Gastroesophageal sphincter (tissue), 3 donors: ENCODE measurements around the gene DPYSL4.

Experiments used
- POLR2A ChIP-seq, 2 donors: fragments of 450-650 bp; IDR thresholded peaks; one replicate each; pipeline ENCODE4 v1.6.1; 2017; ENCODE audit warnings: antibody characterized with exemption in 2 of 2, mild to moderate bottlenecking in 2 of 2, moderate library complexity in 1 of 2
- POLR2AphosphoS5 ChIP-seq: sonication (generic); formaldehyde crosslinking; IDR thresholded peaks from one replicate; pipeline ENCODE4 v1.6.1; 2017; ENCODE audit warnings: antibody characterized with exemption
- TF ChIP-seq, protein P1 (sequence below), 4 experiments: fragments of 200-600 bp in 2 of 4; fragments of 450-650 bp in 2 of 4; sonication (generic) in 1 of 4; IDR thresholded peaks; one replicate each; pipeline ENCODE4 v1.5.1; 2017 to 2019; ENCODE audit warnings: antibody characterized with exemption in 4 of 4, mild to moderate bottlenecking in 2 of 4, moderate library complexity in 2 of 4

DNA sequence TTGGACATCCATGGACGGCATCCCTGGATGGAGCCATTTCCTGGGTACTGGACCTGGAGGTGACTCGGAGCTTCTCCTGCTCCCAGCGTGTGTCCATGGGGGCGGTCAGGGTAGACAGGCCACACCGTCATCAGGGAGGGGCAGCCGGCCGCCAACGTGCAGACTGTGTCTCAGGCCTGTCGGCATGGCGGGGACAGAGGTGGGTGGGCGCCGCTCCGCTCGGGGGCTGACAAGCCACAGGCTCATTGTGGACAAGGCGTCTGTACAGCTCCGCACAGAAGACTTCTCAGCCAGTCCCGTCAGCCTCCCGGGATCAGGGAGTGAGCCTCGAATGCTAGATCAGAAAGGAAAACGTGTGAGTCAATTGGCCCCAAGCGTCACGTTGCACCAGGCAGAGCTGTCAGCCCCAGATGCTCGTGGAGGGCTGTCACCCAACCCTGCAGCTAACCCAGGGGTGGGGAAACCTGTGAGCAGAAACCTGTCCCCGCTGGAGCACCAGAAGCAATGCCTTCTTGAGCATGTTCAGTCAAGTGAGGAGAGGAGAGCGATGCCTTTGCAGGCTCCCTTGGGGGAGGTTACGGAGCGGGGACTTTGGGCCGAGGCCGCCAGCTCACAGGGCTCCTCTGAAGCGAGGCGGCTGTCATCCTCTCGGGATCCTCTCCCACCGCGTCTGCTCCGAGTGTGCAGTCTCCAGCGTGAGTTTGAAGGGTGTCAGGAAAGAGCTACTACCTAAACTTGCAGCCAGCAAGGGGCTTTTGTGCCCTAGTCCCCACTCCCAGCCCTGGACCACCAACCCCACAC, 16.0 kb upstream of the DPYSL4 start:
- TF ChIP-seq, protein P1, sequence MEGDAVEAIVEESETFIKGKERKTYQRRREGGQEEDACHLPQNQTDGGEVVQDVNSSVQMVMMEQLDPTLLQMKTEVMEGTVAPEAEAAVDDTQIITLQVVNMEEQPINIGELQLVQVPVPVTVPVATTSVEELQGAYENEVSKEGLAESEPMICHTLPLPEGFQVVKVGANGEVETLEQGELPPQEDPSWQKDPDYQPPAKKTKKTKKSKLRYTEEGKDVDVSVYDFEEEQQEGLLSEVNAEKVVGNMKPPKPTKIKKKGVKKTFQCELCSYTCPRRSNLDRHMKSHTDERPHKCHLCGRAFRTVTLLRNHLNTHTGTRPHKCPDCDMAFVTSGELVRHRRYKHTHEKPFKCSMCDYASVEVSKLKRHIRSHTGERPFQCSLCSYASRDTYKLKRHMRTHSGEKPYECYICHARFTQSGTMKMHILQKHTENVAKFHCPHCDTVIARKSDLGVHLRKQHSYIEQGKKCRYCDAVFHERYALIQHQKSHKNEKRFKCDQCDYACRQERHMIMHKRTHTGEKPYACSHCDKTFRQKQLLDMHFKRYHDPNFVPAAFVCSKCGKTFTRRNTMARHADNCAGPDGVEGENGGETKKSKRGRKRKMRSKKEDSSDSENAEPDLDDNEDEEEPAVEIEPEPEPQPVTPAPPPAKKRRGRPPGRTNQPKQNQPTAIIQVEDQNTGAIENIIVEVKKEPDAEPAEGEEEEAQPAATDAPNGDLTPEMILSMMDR (IDR thresholded peaks at IDR 0.05), result no peak
- no peak for TF ChIP-seq POLR2A (IDR thresholded peaks at IDR 0.05)
- no peak for TF ChIP-seq POLR2AphosphoS5
